ENCODE measurements around the gene FRMD4A. TPM values are rescaled to one million over a fixed set of nuclear protein-coding genes. Genes with fewer than 3 reads are reported as not detected.

The FRMD4A gene
- total and polyA plus RNA-seq, 10 of the 15 experiments (the other 5 are each of a cell fraction or from before 2014, with no cell fraction given), result 17.8 to 75.2 (median 39.1) TPM

DNA sequence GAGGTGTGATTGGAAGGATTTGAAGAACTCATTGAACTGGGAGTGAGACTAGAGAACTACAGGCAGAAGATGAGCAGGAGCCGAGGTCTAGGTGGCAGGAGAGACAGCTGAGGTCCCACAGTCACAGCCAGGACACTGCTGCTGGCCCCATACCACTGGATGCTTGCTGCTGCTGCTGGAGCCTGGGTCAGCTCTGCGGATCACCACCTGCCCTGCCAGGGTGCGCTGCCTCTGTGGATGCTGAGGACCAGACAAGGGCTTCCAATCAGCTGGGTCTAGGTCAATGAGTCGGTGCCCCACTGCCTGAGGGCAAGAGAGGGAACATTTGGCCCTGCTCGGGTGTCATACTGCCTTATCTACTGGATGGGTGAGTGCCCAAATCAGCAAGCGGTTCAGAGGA lies 94.4 kb downstream of the FRMD4A start:
- no peak for FAIRE-seq

More for the DNA sequence above, 94.4 kb downstream of the FRMD4A start:
- ChIA-PET RAD21 (ENCODE audit: unreplicated experiment) (no interaction called here), CTCF (no interaction called here), SMC1A (ENCODE audit: uncharacterized antibody, unreplicated experiment) (no interaction called here), POLR2A (no interaction called here)
- DNase-seq (ENCODE audit: low read depth, low spot score) (no peak), ATAC-seq (no peak)
- in situ Hi-C loops (cut with MboI) (no loop called here), intact Hi-C loops (cut with micrococcal nuclease; ENCODE audit: unreplicated experiment) (no loop called here)
- H4K20me1 ChIP-seq (ENCODE audit: control insufficient read depth, insufficient read depth), result no peaks in the 10 kb centered on the region
- H3K79me2 ChIP-seq (ENCODE audit: control insufficient read depth, insufficient read depth, low read length), result no peaks in the 10 kb centered on the region
- no peaks in the 10 kb centered on the region; a peak in 2 of 4 replicates for H3K27me3 ChIP-seq (replicated peaks in 1 of 2; ENCODE audit: control insufficient read depth in 2 of 2, insufficient read depth in 2 of 2, low read length in 1 of 2)
- TF ChIP-seq PRDM15 (CRISPR knock-in tag; IDR thresholded peaks at IDR 0.05), result no peak
- no peak for TF ChIP-seq WRNIP1 (IDR thresholded peaks at IDR 0.05; ENCODE audit: borderline replicate concordance, low read depth, low read length)
- no peak for TF ChIP-seq SMARCA5 (IDR thresholded peaks at IDR 0.05)
- no peak for TF ChIP-seq CEBPB (IDR thresholded peaks at IDR 0.05; ENCODE audit: borderline replicate concordance in 1 of 2, low read depth in 2 of 2, low read length in 2 of 2)
- no peak for TF ChIP-seq CHD4 (IDR thresholded peaks at IDR 0.05)
- no peak for TF ChIP-seq POLR2AphosphoS2 (IDR thresholded peaks at IDR 0.05; ENCODE audit: low read depth, low read length)
- no peak for TF ChIP-seq CBX3 (IDR thresholded peaks at IDR 0.05; ENCODE audit: borderline replicate concordance, low read depth)
- no peak for TF ChIP-seq ZBTB33 (IDR thresholded peaks at IDR 0.05)
- no peak for TF ChIP-seq FOXK2 (IDR thresholded peaks at IDR 0.05)
- no peak for TF ChIP-seq NFXL1 (IDR thresholded peaks at IDR 0.05; ENCODE audit: borderline replicate concordance)
- TF ChIP-seq KLF5 (IDR thresholded peaks at IDR 0.05; ENCODE audit: partially characterized antibody), result no peak
- no peak for TF ChIP-seq MYC (IDR thresholded peaks at IDR 0.05; ENCODE audit: insufficient read depth, insufficient read length, insufficient replicate concordance, low read length, severe bottlenecking)
- no peak for TF ChIP-seq NFYB (IDR thresholded peaks at IDR 0.05; ENCODE audit: insufficient read depth, low read depth, low read length)
- TF ChIP-seq TCF12 (IDR thresholded peaks at IDR 0.05; ENCODE audit: low read depth, low read length), result no peak
- H3K4me2 ChIP-seq (ENCODE audit: control insufficient read depth, insufficient read depth), result no peak overlapping the region
- H3K27ac ChIP-seq (ENCODE audit: control insufficient read depth, insufficient read depth), result no peak overlapping the region
- H2AFZ ChIP-seq (ENCODE audit: control insufficient read depth, low read depth, low read length), result no peak overlapping the region
- no peak overlapping the region for H3K9ac ChIP-seq (ENCODE audit: control insufficient read depth, insufficient read depth, low read length)
- BruUV-seq (replicated peaks), result no TSS peak
- H3K4me3 ChIP-seq, result no peak overlapping the region
- 9% methylated on average over 6 of the region's 6 CpGs for WGBS (ENCODE audit: insufficient coverage, insufficient replicate concordance, low lambda C conversion rate, missing lambda C conversion rate)
- H3K4me1 ChIP-seq (ENCODE audit: control insufficient read depth, insufficient read depth, low read length), result no peaks in the 10 kb centered on the region
- no peaks in the 10 kb centered on the region for H3K36me3 ChIP-seq (ENCODE audit: control insufficient read depth in 2 of 2, insufficient read depth in 2 of 2, low read length in 1 of 2)
- no peaks in the 10 kb centered on the region for H3K9me3 ChIP-seq (replicated peaks; ENCODE audit: control insufficient read depth, insufficient read depth, low read length)

Data from GM12878 (cell line).